B cell (primary cell): ENCODE measurements around the gene LRRC74A. TPM values are rescaled to one million over a fixed set of nuclear protein-coding genes. Genes with fewer than 3 reads are reported as not detected.

Experiments
- ATAC-seq: fragments of 200-7000 bp; cut with Tn5 transposase; one replicate; pipeline ENCODE4 v1.10.0; 2021; ENCODE audit warnings: low read depth, mild to moderate bottlenecking, moderate number of reproducible peaks, moderate library complexity
- CTCF ChIA-PET: fragments of 350-600 bp; sonication (Branson Sonifier 250); formaldehyde crosslinking; loops from one replicate; lab custom pipeline; 2021; ENCODE audit warnings: antibody characterized with exemption, inconsistent platforms; lab: Charles Lee
- POLR2A ChIA-PET: fragments of 350-600 bp; sonication (Branson Sonifier 250); formaldehyde crosslinking; loops from one replicate; lab custom pipeline; 2021; ENCODE audit warnings: antibody characterized with exemption; lab: Charles Lee
- DNase-seq: peaks from one replicate; pipeline ENCODE4 v3.0.0; 2013
- H2AFZ ChIP-seq: 2 replicates; pipeline ENCODE4 v1.6.1; 2012; ENCODE audit warnings: mild to moderate bottlenecking, low read depth, low read length; ENCODE audit not compliant: insufficient read depth, poor library complexity, severe bottlenecking
- H3K27ac ChIP-seq, 2 donors: 1 replicate in 1 of 2; 2 replicates in 1 of 2; pipeline ENCODE4 v1.5.1; 2012 to 2013; ENCODE audit warnings: low read length in 2 of 2, mild to moderate bottlenecking in 2 of 2, moderate library complexity in 1 of 2
- H3K27me3 ChIP-seq, 4 experiments: fragments of 200-600 bp in 1 of 4; sonication (generic) in 1 of 4; replicated peaks in 1 of 4; 1 replicate in 2 of 4; 2 replicates in 2 of 4; pipeline versions ENCODE4 v1.6.1 to v1.7.0; 2013 to 2016; ENCODE audit warnings: low read length in 3 of 4, mild to moderate bottlenecking in 2 of 4, mixed read lengths in 1 of 4, moderate library complexity in 1 of 4; ENCODE audit not compliant: insufficient read depth in 4 of 4, control insufficient read depth in 3 of 4; ENCODE audit errors: control extremely low read depth in 1 of 4
- H3K36me3 ChIP-seq, 2 experiments: replicated peaks in 1 of 2; 1 replicate in 1 of 2; 2 replicates in 1 of 2; pipeline versions ENCODE4 v1.6.1 to v1.7.1; 2013; ENCODE audit warnings: low read length in 1 of 2; ENCODE audit not compliant: insufficient read depth in 2 of 2, control insufficient read depth in 1 of 2; ENCODE audit errors: control extremely low read depth in 1 of 2, extremely low read depth in 1 of 2
- H3K4me1 ChIP-seq, 2 donors: fragments of 200-600 bp in 1 of 2; sonication (generic) in 1 of 2; 1 replicate in 1 of 2; 2 replicates in 1 of 2; pipeline versions ENCODE4 v1.5.1 to v1.6.1; 2013 to 2017; ENCODE audit warnings: low read length in 2 of 2; ENCODE audit not compliant: control insufficient read depth in 2 of 2, insufficient read depth in 2 of 2
- H3K4me2 ChIP-seq: replicated peaks from 2 replicates; pipeline ENCODE3; 2012; ENCODE audit warnings: mild to moderate bottlenecking, low read depth, low read length; ENCODE audit not compliant: poor library complexity, severe bottlenecking
- H3K4me3 ChIP-seq, 5 experiments: fragments of 200-600 bp in 1 of 5; sonication (generic) in 1 of 5; 1 replicate in 3 of 5; 2 replicates in 2 of 5; pipeline versions ENCODE4 v1.5.1 to v1.7.0; 2011 to 2016; ENCODE audit warnings: low read length in 4 of 5, mild to moderate bottlenecking in 4 of 5, low read depth in 2 of 5, control low read depth in 1 of 5, moderate library complexity in 1 of 5; ENCODE audit not compliant: insufficient read depth in 1 of 5; ENCODE audit errors: control extremely low read depth in 1 of 5, extremely low read depth in 1 of 5
- H3K79me2 ChIP-seq: fragments of 200-600 bp; sonication (generic); one replicate; pipeline ENCODE4 v1.6.0; 2016; ENCODE audit warnings: low read length; ENCODE audit not compliant: control insufficient read depth, insufficient read depth
- H3K9ac ChIP-seq: fragments of 200-600 bp; sonication (generic); 2 replicates; pipeline ENCODE4 v1.6.1; 2017; ENCODE audit warnings: mild to moderate bottlenecking, low read length, moderate library complexity
- H3K9me3 ChIP-seq, 3 donors: one replicate each; pipeline versions ENCODE4 v1.6.1 to v1.7.1; 2013; ENCODE audit warnings: low read length in 2 of 3; ENCODE audit not compliant: control insufficient read depth in 2 of 3, insufficient read depth in 1 of 3; ENCODE audit errors: control extremely low read depth in 1 of 3
- H4K20me1 ChIP-seq: 2 replicates; pipeline ENCODE4 v1.6.0; 2012; ENCODE audit warnings: mild to moderate bottlenecking, low read length; ENCODE audit not compliant: insufficient read depth, control insufficient read depth, poor library complexity, severe bottlenecking
- H3K27ac Mint-ChIP-seq: one replicate; pipeline ENCODE4 v1.8.0; 2021; ENCODE audit warnings: mixed read lengths
- H3K27me3 Mint-ChIP-seq: one replicate; pipeline ENCODE4 v1.8.0; 2021; ENCODE audit warnings: mixed read lengths
- H3K4me1 Mint-ChIP-seq: one replicate; pipeline ENCODE4 v1.8.0; 2021; ENCODE audit warnings: mixed read lengths
- H3K4me3 Mint-ChIP-seq: one replicate; pipeline ENCODE4 v1.8.0; 2021; ENCODE audit warnings: mixed read lengths
- H3K9me3 Mint-ChIP-seq: one replicate; pipeline ENCODE4 v1.8.0; 2022; ENCODE audit warnings: mixed read lengths; ENCODE audit not compliant: insufficient read depth
- EZH2 ChIP-seq: IDR thresholded peaks from 2 replicates; pipeline ENCODE4 v1.6.1; 2012; ENCODE audit warnings: borderline replicate concordance, low read depth, mild to moderate bottlenecking, moderate library complexity, low read length; ENCODE audit not compliant: insufficient read depth, poor library complexity, severe bottlenecking
- WGBS: methylation state at CpG from one replicate; pipeline ENCODE4 v1.1.5; 2013; ENCODE audit warnings: missing lambda C conversion rate; ENCODE audit not compliant: insufficient coverage; 5-methylcytosine and 5-hydroxymethylcytosine counted together
- intact Hi-C: fragments of 100-400 bp; cut with micrococcal nuclease; formaldehyde crosslinking; loops from one replicate; pipeline ENCODE4 v1.10.0; 2022
- polyA plus RNA-seq: library from polyadenylated mRNA; depleted of rRNA; stranded (reverse); fragments of >200 nt; gene quantifications from 2 replicates; pipeline ENCODE4 v1.2.3, GENCODE V29; 2012
- total RNA-seq, 2 donors: library from RNA; stranded (reverse); fragments of 120-200 nt in 1 of 2; gene quantifications; 1 replicate in 1 of 2; 2 replicates in 1 of 2; pipeline versions ENCODE4 v1.2.3 to v1.2.4, GENCODE V29; 2013 to 2022
- TF ChIP-seq, protein P1 (sequence below): fragments of 200-600 bp; IDR thresholded peaks from one replicate; pipeline ENCODE4 v1.8.0; 2022; ENCODE audit warnings: antibody characterized with exemption, mild to moderate bottlenecking

Gene LRRC74A
- total and polyA plus RNA-seq, 2 donors (not counting 1 experiment from before 2014, with no cell fraction given) = not detected

DNA sequence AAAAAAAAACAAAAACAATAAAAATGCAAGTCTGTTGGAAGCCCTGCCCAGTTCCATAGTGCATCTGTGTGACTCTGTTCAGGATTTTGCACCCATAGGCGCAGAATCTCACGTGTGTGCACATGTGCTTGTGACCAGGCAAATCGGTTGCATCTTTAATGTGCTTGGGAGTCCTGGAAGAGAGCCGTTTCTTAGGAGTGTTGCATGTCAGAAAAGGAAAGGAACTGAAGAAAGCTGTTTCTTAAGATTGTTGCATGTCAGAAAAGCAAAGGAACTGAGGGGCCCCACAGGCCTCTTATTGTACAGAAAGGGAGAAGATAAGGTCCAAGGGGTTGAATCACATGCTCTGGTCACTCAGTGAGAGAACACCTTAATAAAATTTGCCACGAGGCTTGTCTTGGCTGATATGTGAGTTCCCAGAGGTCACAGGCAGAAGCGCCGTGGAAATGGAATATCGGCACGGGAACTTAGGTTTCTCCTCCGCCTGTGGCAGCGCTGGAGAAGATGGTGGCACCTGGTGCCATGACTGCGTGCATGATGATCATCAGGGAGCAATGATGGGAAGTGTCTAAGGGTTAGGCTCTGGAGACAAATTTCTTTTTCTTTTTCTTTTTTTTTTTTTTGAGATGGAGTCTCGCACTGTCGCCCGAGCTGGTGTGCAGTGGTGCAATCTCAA, 90.0 kb downstream of the LRRC74A start:
- Histone ChIP-seq H3K4me2 (no peak overlapping the region), H3K79me2 (no peaks in the 10 kb centered on the region), H3K4me3 (no peak overlapping the region), H4K20me1 (no peaks in the 10 kb centered on the region), H3K27me3 (peaks cover 0 to 23% (median 3%) of the 10 kb centered on the region in 4 experiments), H3K9ac (no peak overlapping the region), H3K9me3 (peaks cover 0 to 4% (median 0%) of the 10 kb centered on the region in 3 donors), H3K4me1 (peaks cover 30 to 32% of the 10 kb centered on the region in 2 donors), H2AFZ (no peak overlapping the region), H3K27ac (no peak overlapping the region), H3K36me3 (no peaks in the 10 kb centered on the region)
- Mint-ChIP-seq H3K27me3 (peaks cover 11% of the 10 kb centered on the region), H3K9me3 (no peaks in the 10 kb centered on the region), H3K4me3 (no peak overlapping the region), H3K27ac (no peak overlapping the region), H3K4me1 (peaks cover 24% of the 10 kb centered on the region)
- WGBS = 79% methylated on average over 14 of the region's 15 CpGs
- CTCF ChIA-PET = interaction anchor here (0.7 to 15.6 kb wide), 13 partner anchors 12 to 176 kb away, joined by 3 to 267 read pairs (median 9); no protein-coding TSS in a partner anchor
- no peak for DNase-seq
- TF ChIP-seq, protein P1, sequence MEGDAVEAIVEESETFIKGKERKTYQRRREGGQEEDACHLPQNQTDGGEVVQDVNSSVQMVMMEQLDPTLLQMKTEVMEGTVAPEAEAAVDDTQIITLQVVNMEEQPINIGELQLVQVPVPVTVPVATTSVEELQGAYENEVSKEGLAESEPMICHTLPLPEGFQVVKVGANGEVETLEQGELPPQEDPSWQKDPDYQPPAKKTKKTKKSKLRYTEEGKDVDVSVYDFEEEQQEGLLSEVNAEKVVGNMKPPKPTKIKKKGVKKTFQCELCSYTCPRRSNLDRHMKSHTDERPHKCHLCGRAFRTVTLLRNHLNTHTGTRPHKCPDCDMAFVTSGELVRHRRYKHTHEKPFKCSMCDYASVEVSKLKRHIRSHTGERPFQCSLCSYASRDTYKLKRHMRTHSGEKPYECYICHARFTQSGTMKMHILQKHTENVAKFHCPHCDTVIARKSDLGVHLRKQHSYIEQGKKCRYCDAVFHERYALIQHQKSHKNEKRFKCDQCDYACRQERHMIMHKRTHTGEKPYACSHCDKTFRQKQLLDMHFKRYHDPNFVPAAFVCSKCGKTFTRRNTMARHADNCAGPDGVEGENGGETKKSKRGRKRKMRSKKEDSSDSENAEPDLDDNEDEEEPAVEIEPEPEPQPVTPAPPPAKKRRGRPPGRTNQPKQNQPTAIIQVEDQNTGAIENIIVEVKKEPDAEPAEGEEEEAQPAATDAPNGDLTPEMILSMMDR = no peak
- TF ChIP-seq EZH2 = no peak
- no peak for ATAC-seq
- intact Hi-C loops = no loop called here
- POLR2A ChIA-PET = interaction anchor here (1.0 kb wide), 1 partner anchor 118 kb away, joined by 4 read pairs; no protein-coding TSS in a partner anchor

DNA sequence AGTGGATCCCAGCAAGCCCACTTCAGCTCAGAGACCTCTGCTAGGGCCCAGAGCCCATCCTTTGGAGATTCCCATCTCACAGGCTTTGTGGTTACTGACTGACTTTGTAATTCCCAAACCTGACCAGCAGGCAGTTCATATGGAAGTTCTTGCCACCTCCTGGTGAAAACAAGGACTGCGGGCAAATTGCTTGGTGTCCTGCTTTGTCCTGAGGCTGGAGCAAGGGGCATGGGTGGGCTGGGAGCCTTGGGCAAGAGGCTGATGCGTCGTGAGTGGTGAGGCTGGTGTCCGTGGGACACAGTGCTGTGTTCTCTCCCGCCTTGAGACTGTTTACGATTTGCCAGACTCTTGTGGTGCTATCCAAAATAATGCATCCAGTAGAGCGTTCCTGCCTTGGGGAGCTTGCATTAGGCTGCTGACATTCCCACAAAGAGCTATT, 91.0 kb downstream of the LRRC74A start:
- ChIA-PET CTCF (interaction anchor here (0.8 to 15.6 kb wide), 14 partner anchors 8 to 149 kb away, joined by 3 to 267 read pairs (median 6); no protein-coding TSS in a partner anchor), POLR2A (interaction anchor here (0.7 to 1.0 kb wide), 2 partner anchors 40 to 117 kb away, joined by 3 to 4 read pairs; no protein-coding TSS in a partner anchor)
- Histone ChIP-seq H3K4me3 (no peak overlapping the region), H3K79me2 (no peaks in the 10 kb centered on the region), H3K36me3 (no peaks in the 10 kb centered on the region), H3K9ac (no peak overlapping the region), H3K27ac (no peak overlapping the region), H3K4me1 (peaks cover 30 to 32% of the 10 kb centered on the region in 2 donors), H3K9me3 (peaks cover 0 to 4% (median 0%) of the 10 kb centered on the region in 3 donors), H3K27me3 (peaks cover 0 to 31% (median 5%) of the 10 kb centered on the region in 4 experiments), H4K20me1 (no peaks in the 10 kb centered on the region), H3K4me2 (no peak overlapping the region), H2AFZ (no peak overlapping the region)
- intact Hi-C loops = no loop called here
- DNase-seq (peak; percentile 44), ATAC-seq (no peak)
- no peak overlapping the region for H3K27ac Mint-ChIP-seq
- H3K4me1 Mint-ChIP-seq = peaks cover 24% of the 10 kb centered on the region
- TF ChIP-seq, protein P1 = peak; percentile 50
- TF ChIP-seq EZH2 = no peak
- H3K9me3 Mint-ChIP-seq = no peaks in the 10 kb centered on the region
- H3K4me3 Mint-ChIP-seq = no peak overlapping the region
- WGBS = 93% methylated on average over 7 of the region's 7 CpGs
- H3K27me3 Mint-ChIP-seq = peaks cover 18% of the 10 kb centered on the region
